Measurements from ENCODE around the gene TMEM17.

DNA sequence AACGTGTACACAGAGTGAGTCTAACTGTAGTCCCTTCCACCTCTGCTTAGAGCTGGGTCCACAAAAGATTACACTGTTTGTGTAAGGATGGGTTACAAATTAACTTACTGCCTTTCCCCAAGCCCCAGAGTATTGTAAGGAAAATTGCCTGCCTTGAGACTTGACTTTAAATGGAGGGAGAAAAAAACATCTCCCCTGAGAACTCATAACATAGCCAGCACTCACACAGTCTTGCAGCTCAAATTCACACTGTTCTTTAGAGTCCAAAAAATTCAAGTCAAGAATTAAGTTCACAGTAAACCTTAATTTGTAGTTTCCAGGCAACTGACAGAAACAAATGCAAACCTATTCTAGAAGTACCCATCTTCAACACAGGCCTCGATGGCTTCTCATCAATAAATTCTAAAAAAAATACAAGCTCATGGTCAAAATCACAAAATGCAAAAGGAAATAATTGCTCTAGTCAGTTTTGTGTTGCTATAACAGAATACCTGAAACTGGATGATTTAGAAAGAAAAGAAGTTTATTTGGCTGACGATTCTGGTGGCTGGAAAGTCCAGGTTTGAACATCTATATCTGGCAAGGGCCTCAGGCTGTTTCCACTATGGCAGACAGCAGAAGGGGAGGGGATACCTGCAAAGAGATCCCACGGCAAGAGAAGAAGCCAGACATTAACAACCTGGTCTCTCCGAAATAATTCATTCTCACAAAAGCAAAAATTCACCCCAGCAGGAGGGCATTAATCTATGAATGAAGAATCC lies 34.6 kb upstream of the TMEM17 start:
- TF ChIP-seq, protein P1, sequence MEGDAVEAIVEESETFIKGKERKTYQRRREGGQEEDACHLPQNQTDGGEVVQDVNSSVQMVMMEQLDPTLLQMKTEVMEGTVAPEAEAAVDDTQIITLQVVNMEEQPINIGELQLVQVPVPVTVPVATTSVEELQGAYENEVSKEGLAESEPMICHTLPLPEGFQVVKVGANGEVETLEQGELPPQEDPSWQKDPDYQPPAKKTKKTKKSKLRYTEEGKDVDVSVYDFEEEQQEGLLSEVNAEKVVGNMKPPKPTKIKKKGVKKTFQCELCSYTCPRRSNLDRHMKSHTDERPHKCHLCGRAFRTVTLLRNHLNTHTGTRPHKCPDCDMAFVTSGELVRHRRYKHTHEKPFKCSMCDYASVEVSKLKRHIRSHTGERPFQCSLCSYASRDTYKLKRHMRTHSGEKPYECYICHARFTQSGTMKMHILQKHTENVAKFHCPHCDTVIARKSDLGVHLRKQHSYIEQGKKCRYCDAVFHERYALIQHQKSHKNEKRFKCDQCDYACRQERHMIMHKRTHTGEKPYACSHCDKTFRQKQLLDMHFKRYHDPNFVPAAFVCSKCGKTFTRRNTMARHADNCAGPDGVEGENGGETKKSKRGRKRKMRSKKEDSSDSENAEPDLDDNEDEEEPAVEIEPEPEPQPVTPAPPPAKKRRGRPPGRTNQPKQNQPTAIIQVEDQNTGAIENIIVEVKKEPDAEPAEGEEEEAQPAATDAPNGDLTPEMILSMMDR (IDR thresholded peaks at IDR 0.05; ENCODE audit: borderline replicate concordance, extremely low read depth, low read length, poor library complexity, severe bottlenecking): no peak
- TF ChIP-seq EZH2 (IDR thresholded peaks at IDR 0.05; ENCODE audit: borderline replicate concordance, low read depth, low read length, severe bottlenecking): no peak
